ENCODE results near the gene SNRK. TPM values are rescaled to one million over a fixed set of nuclear protein-coding genes. Genes with fewer than 3 reads are reported as not detected.

Gene SNRK
- total RNA-seq, 1 experiment from 2014 or later = 12.0 TPM

DNA sequence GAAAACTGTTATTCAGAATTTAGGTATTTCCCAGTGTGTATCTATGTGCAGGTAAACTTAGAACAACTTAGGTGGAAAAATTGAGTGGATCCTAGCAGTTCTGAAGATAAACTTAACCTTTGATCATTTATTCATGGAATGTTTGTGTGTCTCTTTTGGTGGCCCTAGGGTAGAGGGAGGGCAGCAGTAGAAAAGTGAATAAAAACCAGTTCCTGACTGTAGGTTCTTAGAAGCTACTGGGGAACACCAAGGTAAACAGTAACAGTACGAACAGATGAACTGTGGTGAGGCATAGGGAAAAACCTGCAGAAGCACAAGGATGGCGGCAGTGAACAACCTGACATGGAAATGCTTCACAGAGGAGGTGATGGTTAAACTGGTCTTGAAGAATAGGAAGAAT is 2.5 kb downstream of the SNRK start:
- H3K27me3 ChIP-seq (ENCODE audit: insufficient read depth, low read length) = no peaks in the 10 kb centered on the region
- no peak overlapping the region for H2BK15ac ChIP-seq (ENCODE audit: low read depth, low read length)
- H4K20me1 ChIP-seq (ENCODE audit: control insufficient read depth, insufficient read depth, insufficient read length) = no peaks in the 10 kb centered on the region
- H3K18ac ChIP-seq (ENCODE audit: insufficient read length, low read depth, low read length) = no peak overlapping the region
- H3K27me3 Mint-ChIP-seq (ENCODE audit: low read depth) = no peaks in the 10 kb centered on the region; the same call in 1 of the 2 replicates
- H3K79me1 ChIP-seq (ENCODE audit: insufficient read depth, low read depth, low read length, poor library complexity, severe bottlenecking) = peaks cover 3% of the 10 kb centered on the region
- no peak overlapping the region for H4K5ac ChIP-seq (ENCODE audit: insufficient read length, low read depth, low read length)
- no peak overlapping the region for H2AFZ ChIP-seq (ENCODE audit: low read length)
- TF ChIP-seq, protein P1, sequence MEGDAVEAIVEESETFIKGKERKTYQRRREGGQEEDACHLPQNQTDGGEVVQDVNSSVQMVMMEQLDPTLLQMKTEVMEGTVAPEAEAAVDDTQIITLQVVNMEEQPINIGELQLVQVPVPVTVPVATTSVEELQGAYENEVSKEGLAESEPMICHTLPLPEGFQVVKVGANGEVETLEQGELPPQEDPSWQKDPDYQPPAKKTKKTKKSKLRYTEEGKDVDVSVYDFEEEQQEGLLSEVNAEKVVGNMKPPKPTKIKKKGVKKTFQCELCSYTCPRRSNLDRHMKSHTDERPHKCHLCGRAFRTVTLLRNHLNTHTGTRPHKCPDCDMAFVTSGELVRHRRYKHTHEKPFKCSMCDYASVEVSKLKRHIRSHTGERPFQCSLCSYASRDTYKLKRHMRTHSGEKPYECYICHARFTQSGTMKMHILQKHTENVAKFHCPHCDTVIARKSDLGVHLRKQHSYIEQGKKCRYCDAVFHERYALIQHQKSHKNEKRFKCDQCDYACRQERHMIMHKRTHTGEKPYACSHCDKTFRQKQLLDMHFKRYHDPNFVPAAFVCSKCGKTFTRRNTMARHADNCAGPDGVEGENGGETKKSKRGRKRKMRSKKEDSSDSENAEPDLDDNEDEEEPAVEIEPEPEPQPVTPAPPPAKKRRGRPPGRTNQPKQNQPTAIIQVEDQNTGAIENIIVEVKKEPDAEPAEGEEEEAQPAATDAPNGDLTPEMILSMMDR (conservative IDR thresholded peaks at IDR 0.05) = no peak
- H3K36me3 Mint-ChIP-seq (ENCODE audit: insufficient read depth in 1 of 3, low read depth in 3 of 3) = peaks cover 0 to 9% (median 0%) of the 10 kb centered on the region in 3 experiments; a peak in 4 of 7 replicates
- H4K91ac ChIP-seq (ENCODE audit: insufficient read length, low read depth, low read length) = no peak overlapping the region
- no CpG with 5 or more reads among the region's 2 CpGs for WGBS (ENCODE audit: extremely low coverage, insufficient read length, low lambda C conversion rate)
- no peak overlapping the region for H2BK120ac ChIP-seq (ENCODE audit: low read depth, low read length, poor library complexity, severe bottlenecking)
- no peak overlapping the region for H3K14ac ChIP-seq (ENCODE audit: insufficient read depth, low read length)
- no peak overlapping the region for H3K4ac ChIP-seq (ENCODE audit: low read depth, low read length)
- H3K23me2 ChIP-seq (ENCODE audit: insufficient read length, low read depth, low read length, poor library complexity, severe bottlenecking) = peaks cover 4% of the 10 kb centered on the region
- no peak for DNase-seq
- no peak overlapping the region for H3K23ac ChIP-seq (ENCODE audit: insufficient read length, low read depth, low read length)
- H3K9me3 ChIP-seq (ENCODE audit: control insufficient read depth, low read depth, low read length) = no peaks in the 10 kb centered on the region
- H2AK5ac ChIP-seq (ENCODE audit: insufficient read length, low read length) = no peak overlapping the region
- H3K4me3 Mint-ChIP-seq = no peak overlapping the region
- H3K4me2 ChIP-seq (ENCODE audit: insufficient read depth, insufficient read length, low read length) = no peak overlapping the region
- H3K56ac ChIP-seq (ENCODE audit: insufficient read length, low read depth, low read length) = no peak overlapping the region
- no peak overlapping the region for H4K8ac ChIP-seq (replicated peaks; ENCODE audit: insufficient read length, low read depth, low read length)
- H3K4me1 ChIP-seq (ENCODE audit: insufficient read depth, low read length) = 0 out of 2 replicates have a peak, but pooled peaks cover 2% of the 10 kb centered on the region
- H2BK12ac ChIP-seq (ENCODE audit: insufficient read length, low read depth, low read length) = no peak overlapping the region
- no peak overlapping the region for H3K27ac ChIP-seq (ENCODE audit: insufficient read length, low read depth, low read length)
- H2BK20ac ChIP-seq (ENCODE audit: low read depth, low read length, poor library complexity, severe bottlenecking) = no peak overlapping the region
- no peak overlapping the region for H2BK5ac ChIP-seq (ENCODE audit: insufficient read length, low read length)
- no peak overlapping the region for H3K9ac ChIP-seq (ENCODE audit: extremely low read depth, insufficient read length, low read length)
- peaks cover 31 to 36% of the 10 kb centered on the region in 2 experiments for H3K4me1 Mint-ChIP-seq
- H3T11ph ChIP-seq (ENCODE audit: low read length) = no peak overlapping the region
- peak overlapping the region in 2 of 3 experiments; percentile 19 to 49; a peak in 1 of 7 replicates for H3K27ac Mint-ChIP-seq
- H3K79me2 ChIP-seq (ENCODE audit: insufficient read depth, low read length) = peaks cover 5% of the 10 kb centered on the region; the same call in 1 of the 2 replicates
- H3K9me3 Mint-ChIP-seq = no peaks in the 10 kb centered on the region; a peak in 1 of 5 replicates
